GM12892 (cell line): ENCODE data around the gene PTGR2.

Source experiments
- POLR2A ChIP-seq: IDR thresholded peaks from 2 replicates; pipeline ENCODE4 v1.6.1; 2011; ENCODE audit warnings: low read depth, low read length, control low read depth
- POLR2AphosphoS5 ChIP-seq: IDR thresholded peaks from 2 replicates; pipeline ENCODE4 v1.6.1; 2011; ENCODE audit warnings: low read depth, low read length, control low read depth
- TAF1 ChIP-seq: IDR thresholded peaks from 2 replicates; pipeline ENCODE4 v1.6.1; 2011; ENCODE audit warnings: low read depth, mild to moderate bottlenecking, control low read depth, low read length, borderline replicate concordance

GRCh38 chr14:73887694-73888459 lies 36.2 kb downstream of the PTGR2 start:
- TF ChIP-seq POLR2A (no peak), POLR2AphosphoS5 (no peak), TAF1 (no peak)
